Stimulated activated naive B cell treated with anti-CD40 and anti-IgM and Interleukin-4, amounts not matched to agents 10 μg/mL and 1 μg/mL and 100 μg/mL, for 72 hours (primary cell): Measurements from ENCODE around the gene KPNA6.
"Not testable (repeated sequence)": the region's sequence is repeated elsewhere in the genome, so short reads cannot be mapped to it uniquely, and the experiment has no call there.

Source experiments
- ATAC-seq, 2 donors: fragments of 150-1000 bp; cut with Tn5 transposase; replicated peaks; 2 replicates each; pipeline ENCODE4 v1.10.0; 2021; ENCODE audit warnings: moderate library complexity in 1 of 2
- DNase-seq: peaks from one replicate; pipeline ENCODE4 v3.0.0; 2021
- H3K27ac Mint-ChIP-seq: one replicate; pipeline ENCODE4 v1.8.0; 2022; ENCODE audit warnings: mild to moderate bottlenecking, mixed read lengths
- H3K27me3 Mint-ChIP-seq, 2 donors: one replicate each; pipeline ENCODE4 v1.8.0; 2022; ENCODE audit warnings: mixed read lengths in 2 of 2
- H3K36me3 Mint-ChIP-seq, 2 donors: one replicate each; pipeline ENCODE4 v1.8.0; 2022; ENCODE audit warnings: mixed read lengths in 2 of 2, mild to moderate bottlenecking in 1 of 2
- H3K4me1 Mint-ChIP-seq, 2 donors: one replicate each; pipeline ENCODE4 v1.8.0; 2022; ENCODE audit warnings: mixed read lengths in 2 of 2, mild to moderate bottlenecking in 1 of 2
- H3K4me3 Mint-ChIP-seq, 2 donors: one replicate each; pipeline ENCODE4 v1.8.0; 2022; ENCODE audit warnings: mild to moderate bottlenecking in 2 of 2, mixed read lengths in 2 of 2, moderate library complexity in 1 of 2
- H3K9me3 Mint-ChIP-seq, 2 donors: one replicate each; pipeline ENCODE4 v1.8.0; 2022; ENCODE audit warnings: mixed read lengths in 2 of 2, mild to moderate bottlenecking in 1 of 2

The KPNA6 gene

DNA sequence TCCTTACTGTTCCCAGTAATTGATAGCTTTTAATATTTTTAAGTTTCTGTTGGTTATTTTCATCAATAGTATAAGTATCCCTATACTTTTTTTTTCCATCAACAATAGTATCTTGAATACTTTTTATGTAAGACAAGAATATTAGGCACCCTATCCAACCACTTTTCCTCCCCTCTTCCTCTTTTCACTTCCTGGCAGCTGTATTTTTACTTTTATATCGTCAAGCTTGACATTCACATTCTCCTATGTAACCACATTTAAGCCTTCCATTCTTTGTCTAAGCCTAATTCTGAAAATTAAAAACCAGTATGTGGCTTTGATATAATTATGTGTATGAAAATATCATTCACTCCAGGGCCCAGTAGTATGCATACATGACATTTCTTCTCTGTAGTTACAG lies 25.8 kb upstream of the KPNA6 start:
- Mint-ChIP-seq H3K27me3 (no peaks in the 10 kb centered on the region), H3K36me3 (peaks cover 36 to 54% of the 10 kb centered on the region in 2 donors), H3K4me1 (peaks cover 13 to 33% of the 10 kb centered on the region in 2 donors), H3K4me3 (peak overlapping the region in 1 of 2 donors; percentile 3), H3K27ac (peak overlapping the region; percentile 1), H3K9me3 (peaks cover 0 to 2% of the 10 kb centered on the region in 2 donors)
- no peak for DNase-seq
- peak; percentile 82 to 85 for ATAC-seq

DNA sequence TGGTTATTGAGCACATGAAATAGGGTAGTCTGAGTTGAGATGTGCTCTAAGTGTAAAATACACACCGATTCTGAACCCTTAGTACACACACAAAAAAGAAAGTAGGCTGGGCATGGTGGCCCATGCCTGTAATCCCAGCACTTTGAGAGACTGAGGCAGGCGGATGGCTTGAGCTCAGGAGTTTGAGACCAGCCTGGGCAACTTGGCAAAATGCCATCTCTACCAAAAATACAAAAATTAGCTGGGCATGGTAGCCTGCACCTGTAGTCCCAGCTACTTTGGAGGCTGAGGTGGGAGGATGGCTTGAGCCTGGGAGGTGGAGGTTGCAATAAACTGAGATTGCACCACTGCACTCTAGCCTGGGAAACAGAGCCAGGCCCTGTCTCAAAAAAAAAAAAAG lies 21.5 kb upstream of the KPNA6 start:
- H3K9me3 Mint-ChIP-seq, H3K27me3 Mint-ChIP-seq, H3K4me3 Mint-ChIP-seq, H3K27ac Mint-ChIP-seq, ATAC-seq, DNase-seq: not testable (repeated sequence)
- H3K36me3 Mint-ChIP-seq, result peaks cover 28 to 45% of the 10 kb centered on the region in 2 donors
- peaks cover 6 to 21% of the 10 kb centered on the region in 2 donors for H3K4me1 Mint-ChIP-seq

DNA sequence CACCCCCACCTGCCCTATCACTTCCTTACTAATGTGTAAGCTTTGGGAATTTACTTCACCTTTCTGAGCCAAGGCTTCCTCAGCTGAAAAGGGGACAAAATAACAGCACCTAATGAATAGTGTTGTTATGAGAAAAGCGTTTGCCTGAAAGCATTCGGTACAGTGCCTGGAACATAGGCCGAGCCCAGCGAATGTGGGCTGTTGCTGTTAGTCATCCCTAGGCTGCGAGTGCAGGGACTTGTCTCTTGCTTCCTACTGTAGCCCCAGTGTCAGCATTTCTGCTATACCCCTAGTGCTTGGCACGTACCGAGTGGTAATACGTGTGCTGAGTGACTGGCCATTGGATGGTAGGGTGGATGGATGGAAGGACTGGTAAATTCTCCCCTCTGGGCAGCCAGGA lies 16.7 kb upstream of the KPNA6 start:
- ATAC-seq (no peak), DNase-seq (no peak)
- peaks cover 33 to 40% of the 10 kb centered on the region in 2 donors for H3K36me3 Mint-ChIP-seq
- H3K9me3 Mint-ChIP-seq, result no peaks in the 10 kb centered on the region
- H3K4me1 Mint-ChIP-seq, result no peaks in the 10 kb centered on the region
- H3K27me3 Mint-ChIP-seq, result no peaks in the 10 kb centered on the region
- H3K4me3 Mint-ChIP-seq, result no peak overlapping the region
- no peak overlapping the region for H3K27ac Mint-ChIP-seq

DNA sequence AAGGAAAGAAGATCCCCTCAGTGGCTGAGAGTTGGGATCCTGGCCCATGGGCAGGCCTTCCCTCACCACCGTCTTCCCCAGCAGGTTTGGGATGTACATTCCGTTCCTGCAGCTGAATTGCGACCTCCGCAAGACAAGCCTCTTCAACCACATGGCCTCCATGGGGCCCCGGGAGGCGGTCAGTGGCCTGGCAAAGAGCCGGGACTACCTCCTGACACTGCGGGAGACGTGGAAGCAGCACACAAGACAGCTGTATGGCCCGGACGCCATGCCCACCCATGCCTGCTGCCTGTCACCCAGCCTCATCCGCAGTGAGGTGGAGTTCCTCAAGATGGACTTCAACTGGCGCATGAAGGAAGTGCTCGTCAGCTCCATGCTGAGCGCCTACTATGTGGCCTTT lies 16.3 kb upstream of the KPNA6 start:
- H3K9me3 Mint-ChIP-seq, result no peaks in the 10 kb centered on the region
- DNase-seq, result no peak
- no peak overlapping the region for H3K4me3 Mint-ChIP-seq
- no peak for ATAC-seq
- H3K27ac Mint-ChIP-seq, result no peak overlapping the region
- no peaks in the 10 kb centered on the region for H3K27me3 Mint-ChIP-seq
- no peaks in the 10 kb centered on the region for H3K4me1 Mint-ChIP-seq
- peaks cover 29 to 36% of the 10 kb centered on the region in 2 donors for H3K36me3 Mint-ChIP-seq

DNA sequence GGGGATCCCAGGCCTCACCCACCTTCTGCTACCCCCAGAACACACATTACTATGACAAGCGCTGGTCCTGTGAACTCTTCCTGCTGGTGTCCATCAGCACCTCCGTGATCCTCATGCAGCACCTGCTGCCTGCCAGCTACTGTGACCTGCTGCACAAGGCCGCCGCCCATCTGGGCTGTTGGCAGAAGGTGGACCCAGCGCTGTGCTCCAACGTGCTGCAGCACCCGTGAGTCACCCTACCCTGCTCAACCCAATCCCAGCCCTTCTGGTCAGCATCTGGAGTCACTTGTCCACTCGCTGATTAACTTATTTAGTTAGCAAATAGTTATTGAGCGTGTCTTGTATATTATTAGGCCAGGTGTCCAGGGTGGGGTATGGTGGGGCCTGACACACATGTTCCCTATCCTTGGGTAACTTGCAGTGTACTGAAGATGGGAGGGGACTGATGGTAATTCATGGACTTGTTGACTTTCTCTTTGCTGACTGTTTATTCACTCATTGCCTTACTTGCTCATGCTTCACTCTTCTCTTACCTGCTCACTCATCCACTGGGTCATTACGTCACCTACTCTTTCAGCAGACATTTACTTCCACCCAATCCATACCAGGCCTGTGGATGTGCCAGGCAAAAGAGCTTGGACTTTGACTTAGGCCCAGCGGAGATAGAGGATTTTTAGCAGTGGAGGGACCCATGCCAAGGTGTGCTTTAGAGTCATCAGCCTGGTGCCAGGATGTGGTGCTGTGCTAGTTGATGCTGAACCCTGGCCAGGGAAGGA lies 12.9 kb upstream of the KPNA6 start:
- Mint-ChIP-seq H3K9me3 (no peaks in the 10 kb centered on the region), H3K27ac (peak overlapping the region; percentile 38), H3K36me3 (peaks cover 41 to 43% of the 10 kb centered on the region in 2 donors), H3K4me3 (no peak overlapping the region), H3K4me1 (no peaks in the 10 kb centered on the region), H3K27me3 (no peaks in the 10 kb centered on the region)
- DNase-seq (no peak), ATAC-seq (no peak)

DNA sequence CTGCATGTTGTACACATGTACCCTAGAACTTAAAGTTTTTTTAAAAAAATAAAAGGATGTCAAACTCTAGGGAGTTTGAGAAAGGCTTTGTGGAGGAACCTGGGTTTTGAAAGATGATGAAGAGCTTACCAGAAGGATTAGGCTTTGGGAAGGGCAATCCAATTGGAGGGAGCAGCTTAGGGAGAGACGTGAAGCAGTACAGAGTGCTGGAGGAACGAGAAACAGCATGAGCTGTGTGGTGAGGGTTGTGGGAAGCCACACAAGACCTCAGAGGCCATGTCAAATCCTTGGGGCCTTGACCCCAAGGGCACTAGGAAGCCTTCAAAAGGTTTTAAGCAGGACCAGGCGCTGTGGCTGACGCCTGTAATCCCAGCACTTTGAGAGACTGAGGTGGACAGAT lies 8.4 kb upstream of the KPNA6 start:
- H3K4me3 Mint-ChIP-seq, result no peak overlapping the region

DNA sequence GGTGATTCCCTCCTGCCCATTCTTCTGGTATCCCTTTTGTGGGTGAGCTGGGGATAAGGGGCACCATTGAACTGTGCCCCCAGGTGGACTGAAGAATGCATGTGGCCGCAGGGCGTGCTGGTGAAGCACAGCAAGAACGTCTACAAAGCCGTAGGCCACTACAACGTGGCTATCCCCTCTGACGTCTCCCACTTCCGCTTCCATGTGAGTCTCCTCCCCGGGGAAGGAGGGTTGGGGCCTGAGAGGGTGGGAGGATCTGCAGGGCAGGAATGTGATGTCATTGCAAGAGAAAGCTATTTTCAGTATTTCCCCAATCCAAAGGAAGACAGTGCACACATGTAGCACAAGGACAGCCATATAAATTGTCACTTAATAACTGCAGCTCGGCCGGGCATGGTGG lies 7.5 kb upstream of the KPNA6 start:
- ATAC-seq (no peak), DNase-seq (no peak)
- no peak overlapping the region for H3K27ac Mint-ChIP-seq
- no peaks in the 10 kb centered on the region for H3K27me3 Mint-ChIP-seq
- H3K4me1 Mint-ChIP-seq, result no peaks in the 10 kb centered on the region
- H3K9me3 Mint-ChIP-seq, result no peaks in the 10 kb centered on the region
- no peak overlapping the region for H3K4me3 Mint-ChIP-seq
- peaks cover 38 to 42% of the 10 kb centered on the region in 2 donors for H3K36me3 Mint-ChIP-seq

More for the DNA sequence above, 8.4 kb upstream of the KPNA6 start:
- Mint-ChIP-seq H3K27ac (no peak overlapping the region), H3K4me1 (no peaks in the 10 kb centered on the region), H3K27me3 (no peaks in the 10 kb centered on the region), H3K9me3 (no peaks in the 10 kb centered on the region), H3K36me3 (peaks cover 44 to 52% of the 10 kb centered on the region in 2 donors)
- no peak for DNase-seq
- ATAC-seq, result no peak

DNA sequence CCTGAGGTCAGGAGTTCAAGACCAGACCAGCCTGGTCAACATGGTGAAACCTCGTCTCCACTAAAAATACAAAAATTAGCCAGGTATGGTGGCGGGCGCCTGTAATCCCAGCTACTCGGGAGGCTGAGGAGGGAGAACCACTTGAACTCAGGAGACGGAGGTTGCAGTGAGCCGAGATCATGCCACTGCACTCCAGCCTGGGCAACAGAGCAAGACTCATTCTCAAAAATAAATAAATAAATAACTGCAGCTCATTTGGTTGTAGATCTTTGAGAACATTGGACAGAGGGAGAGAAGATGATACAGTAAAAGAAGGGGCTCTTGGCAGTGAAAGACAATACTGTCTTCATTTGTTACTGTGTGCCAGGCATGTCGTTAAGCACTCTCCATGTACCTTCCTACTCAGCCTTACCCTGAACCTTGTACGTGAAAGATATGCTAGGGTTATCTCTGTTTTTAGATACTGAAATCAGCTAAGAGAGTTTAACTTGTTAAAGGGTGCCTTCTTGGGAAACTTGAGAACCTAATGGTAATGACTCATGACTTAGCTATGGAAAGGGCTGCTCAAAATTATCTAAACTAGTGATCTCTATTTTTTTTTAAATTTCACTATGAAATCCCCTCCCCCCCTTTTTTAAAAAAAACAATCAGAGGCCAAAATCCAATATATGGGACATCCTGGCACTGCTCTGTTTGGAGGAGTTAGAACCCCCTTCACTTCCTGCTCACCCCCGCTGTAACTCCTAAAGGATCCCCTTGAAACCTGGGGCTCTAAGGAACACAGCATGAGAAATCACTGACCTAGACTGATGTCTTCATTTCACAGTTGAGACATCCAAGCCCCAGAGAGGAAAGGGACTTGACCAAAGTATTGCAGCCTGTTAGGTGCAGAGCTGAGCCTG lies 6.8 kb upstream of the KPNA6 start:
- H3K4me1 Mint-ChIP-seq, result no peaks in the 10 kb centered on the region
- ATAC-seq (no peak), DNase-seq (no peak)
- H3K27me3 Mint-ChIP-seq, result no peaks in the 10 kb centered on the region
- peaks cover 31 to 38% of the 10 kb centered on the region in 2 donors for H3K36me3 Mint-ChIP-seq
- H3K4me3 Mint-ChIP-seq, result no peak overlapping the region
- no peaks in the 10 kb centered on the region for H3K9me3 Mint-ChIP-seq
- no peak overlapping the region for H3K27ac Mint-ChIP-seq

DNA sequence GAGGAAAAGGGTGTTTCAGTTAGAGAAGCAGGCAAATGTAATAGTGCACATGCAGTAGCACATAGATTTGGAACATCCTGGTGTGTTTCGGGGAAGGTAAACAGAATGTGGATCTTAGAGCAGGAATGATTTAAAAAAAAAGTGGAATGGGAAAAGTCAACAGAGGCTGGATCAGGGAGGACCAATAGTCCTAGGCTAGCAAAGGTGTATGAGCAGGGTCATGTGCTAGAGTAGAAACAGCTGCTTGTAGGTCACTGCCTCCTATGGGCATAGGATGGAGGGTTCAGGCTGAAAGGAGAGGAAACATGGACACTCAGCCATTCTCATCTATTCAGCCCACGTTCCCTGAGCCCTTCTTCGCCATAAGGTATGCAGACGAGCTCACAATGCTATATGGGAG lies 3.7 kb upstream of the KPNA6 start:
- no peak for DNase-seq
- peaks cover 6 to 14% of the 10 kb centered on the region in 2 donors for H3K4me1 Mint-ChIP-seq
- H3K4me3 Mint-ChIP-seq, result no peak overlapping the region
- H3K9me3 Mint-ChIP-seq, result no peaks in the 10 kb centered on the region
- ATAC-seq, result no peak
- no peak overlapping the region for H3K27ac Mint-ChIP-seq
- H3K36me3 Mint-ChIP-seq, result peaks cover 18 to 25% of the 10 kb centered on the region in 2 donors
- H3K27me3 Mint-ChIP-seq, result no peaks in the 10 kb centered on the region

DNA sequence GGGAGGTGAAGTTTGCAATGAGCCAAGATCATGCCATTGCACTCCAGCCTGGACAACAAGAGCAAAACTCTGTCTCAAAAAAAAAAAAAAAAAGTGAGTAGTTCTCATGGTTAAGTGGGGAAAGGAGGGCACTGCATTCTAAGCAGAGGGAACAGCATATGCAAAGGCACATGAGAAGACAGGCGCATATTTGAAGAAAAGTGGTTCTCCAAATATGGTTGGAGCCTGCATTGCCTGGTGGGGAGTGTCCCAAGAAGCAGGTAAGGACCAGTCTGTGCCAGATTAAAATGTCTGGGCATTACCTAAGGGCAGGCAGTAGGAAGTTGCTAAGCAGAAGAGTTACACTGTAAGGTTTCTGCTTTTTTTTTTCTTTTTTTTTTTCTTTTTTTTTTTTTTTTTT lies 2.5 kb upstream of the KPNA6 start:
- H3K4me1 Mint-ChIP-seq, result peaks cover 13 to 24% of the 10 kb centered on the region in 2 donors
- H3K27ac Mint-ChIP-seq, result no peak overlapping the region

DNA sequence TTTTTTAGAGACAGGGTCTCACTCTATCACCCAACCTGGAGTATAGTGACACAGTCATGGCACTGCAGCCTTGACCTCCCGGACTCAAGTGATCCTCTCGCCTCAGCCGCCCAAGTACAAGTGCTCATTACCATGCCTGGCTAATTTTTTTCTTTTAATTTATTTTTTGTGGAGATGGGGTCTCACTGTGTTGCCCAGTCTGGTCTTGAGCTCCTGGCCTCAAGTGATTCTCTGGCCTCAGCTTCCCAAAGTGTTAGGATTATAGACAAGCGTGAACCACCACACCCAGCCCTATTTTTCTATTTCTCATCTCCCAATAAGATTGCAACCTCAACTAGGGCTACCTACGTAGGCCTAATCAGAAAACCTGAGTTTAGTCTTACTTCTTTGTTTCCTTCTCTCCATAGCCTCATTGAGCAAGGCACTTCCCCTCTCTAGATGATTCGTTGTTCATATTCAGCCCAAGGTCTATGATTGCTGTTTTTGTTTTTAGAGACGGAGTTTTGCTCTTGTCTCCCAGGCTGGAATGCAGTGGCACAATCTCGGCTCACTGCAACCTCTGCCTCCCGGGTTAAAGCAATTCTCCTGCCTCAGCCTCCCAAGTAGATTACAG lies 1.1 kb upstream of the KPNA6 start:
- peaks cover 12 to 20% of the 10 kb centered on the region in 2 donors for H3K36me3 Mint-ChIP-seq

More for the DNA sequence above, 2.5 kb upstream of the KPNA6 start:
- Mint-ChIP-seq H3K36me3 (peaks cover 22 to 24% of the 10 kb centered on the region in 2 donors), H3K9me3 (no peaks in the 10 kb centered on the region), H3K4me3 (no peak overlapping the region), H3K27me3 (no peaks in the 10 kb centered on the region)
- DNase-seq, result no peak
- ATAC-seq, result no peak

DNA sequence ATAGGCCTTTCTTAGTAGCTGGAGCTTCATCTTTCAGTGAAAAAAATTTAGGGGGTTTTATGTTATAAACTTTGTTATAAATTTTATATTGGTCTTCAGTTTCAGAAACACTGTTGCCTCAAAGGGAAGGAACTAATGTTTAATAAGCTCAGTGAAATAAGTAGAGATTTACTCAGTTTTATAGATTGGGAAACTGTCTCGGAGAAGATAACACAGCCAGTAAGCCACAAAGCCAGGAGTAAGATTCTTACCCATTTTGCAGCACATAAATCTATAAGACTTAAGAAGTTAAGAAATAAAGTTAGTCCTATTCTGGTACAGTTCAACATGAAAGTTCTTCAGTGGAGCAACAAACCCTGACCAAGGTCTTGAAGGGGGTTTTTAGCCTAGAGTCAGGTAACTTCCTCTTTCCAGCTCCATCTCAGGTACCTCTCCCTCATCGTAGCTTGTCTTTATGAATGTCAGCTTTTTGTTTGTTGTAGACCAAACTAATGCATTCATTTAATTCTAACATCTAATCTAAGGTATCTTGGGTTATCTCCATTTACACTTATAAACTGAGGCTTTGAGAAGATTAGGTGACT lies 3.3 kb downstream of the KPNA6 start:
- peak; percentile 56 to 63 for ATAC-seq
- H3K27me3 Mint-ChIP-seq, result no peaks in the 10 kb centered on the region
- H3K4me1 Mint-ChIP-seq, result peaks cover 31 to 58% of the 10 kb centered on the region in 2 donors
- no peaks in the 10 kb centered on the region for H3K9me3 Mint-ChIP-seq
- peak overlapping the region; percentile 19 to 53 for H3K4me3 Mint-ChIP-seq
- peak overlapping the region; percentile 68 for H3K27ac Mint-ChIP-seq
- no peak for DNase-seq
- peaks cover 3 to 20% of the 10 kb centered on the region in 2 donors for H3K36me3 Mint-ChIP-seq

More for the DNA sequence above, 1.1 kb upstream of the KPNA6 start:
- Mint-ChIP-seq H3K4me1 (peaks cover 22 to 39% of the 10 kb centered on the region in 2 donors), H3K27me3 (no peaks in the 10 kb centered on the region), H3K9me3 (no peaks in the 10 kb centered on the region), H3K27ac (peak overlapping the region; percentile 26), H3K4me3 (peak overlapping the region; percentile 33 to 98)
- DNase-seq (no peak), ATAC-seq (no peak)

DNA sequence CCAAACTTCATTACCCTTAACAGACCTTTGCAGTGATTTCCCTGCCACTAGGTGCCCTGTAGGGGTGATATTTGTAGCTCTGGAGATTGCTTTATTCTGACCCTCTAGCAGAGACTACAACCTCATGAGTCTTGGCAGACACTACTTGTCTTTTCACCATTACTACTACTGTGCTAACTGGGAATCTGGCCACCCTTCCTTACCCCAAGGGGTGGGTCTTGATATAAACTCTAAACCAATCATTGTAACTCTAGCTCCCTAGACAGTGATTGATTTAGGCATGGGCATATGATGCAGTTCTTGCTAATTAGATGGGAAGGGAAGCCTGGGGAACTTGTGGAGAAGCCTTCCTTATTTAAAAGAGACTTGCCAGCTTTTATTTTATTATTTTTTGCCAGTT lies 3.9 kb downstream of the KPNA6 start:
- DNase-seq (no peak), ATAC-seq (no peak)
- Mint-ChIP-seq H3K4me3 (peak overlapping the region in 1 of 2 donors; percentile 19), H3K27ac (peak overlapping the region; percentile 68), H3K9me3 (no peaks in the 10 kb centered on the region), H3K4me1 (peaks cover 35 to 63% of the 10 kb centered on the region in 2 donors), H3K36me3 (peaks cover 6 to 22% of the 10 kb centered on the region in 2 donors), H3K27me3 (no peaks in the 10 kb centered on the region)

DNA sequence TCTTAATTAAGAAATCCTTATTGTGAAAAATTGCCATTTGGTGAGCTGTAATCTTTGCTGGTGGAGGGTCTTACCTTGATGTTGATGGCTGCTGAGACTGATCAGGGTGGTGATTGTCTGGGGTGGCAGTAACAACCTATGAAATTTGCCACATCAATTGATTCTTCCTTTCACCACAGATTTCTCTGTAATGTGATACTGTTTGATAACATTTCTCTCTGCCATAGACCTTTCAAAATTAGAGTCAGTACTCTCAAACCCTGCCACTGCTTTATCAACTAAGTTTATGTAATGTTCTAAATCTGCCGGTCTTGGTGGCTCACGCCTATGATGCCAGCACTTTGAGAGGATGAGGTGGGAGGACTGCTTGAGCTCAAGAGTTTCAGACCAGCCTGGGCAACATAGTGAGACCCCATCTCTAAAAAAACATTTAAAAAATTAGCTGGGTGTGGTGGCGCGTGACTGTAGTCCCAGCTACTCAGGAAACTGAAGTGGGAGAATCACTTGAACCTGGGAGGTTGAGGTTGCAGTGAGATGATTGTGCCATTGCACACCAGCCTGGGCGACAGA lies 5.0 kb downstream of the KPNA6 start:
- DNase-seq (no peak), ATAC-seq (no peak)
- H3K4me3 Mint-ChIP-seq, result no peak overlapping the region
- H3K27ac Mint-ChIP-seq, result no peak overlapping the region
- H3K4me1 Mint-ChIP-seq, result peaks cover 34 to 63% of the 10 kb centered on the region in 2 donors
- H3K9me3 Mint-ChIP-seq, result no peaks in the 10 kb centered on the region
- H3K36me3 Mint-ChIP-seq, result peaks cover 7 to 22% of the 10 kb centered on the region in 2 donors
- H3K27me3 Mint-ChIP-seq, result no peaks in the 10 kb centered on the region
